ENCODE measurements around the gene RNF224. TPM values are rescaled to one million over a fixed set of nuclear protein-coding genes. Genes with fewer than 3 reads are reported as not detected.
A peak's percentile ranks its signal among the peaks of the same experiment; 100 is the strongest.

The RNF224 gene
- total and polyA plus RNA-seq, 2 of the 13 experiments (the other 11 are each of a cell fraction or from before 2014, with no cell fraction given) = 0.09 TPM; not detected in 1

DNA sequence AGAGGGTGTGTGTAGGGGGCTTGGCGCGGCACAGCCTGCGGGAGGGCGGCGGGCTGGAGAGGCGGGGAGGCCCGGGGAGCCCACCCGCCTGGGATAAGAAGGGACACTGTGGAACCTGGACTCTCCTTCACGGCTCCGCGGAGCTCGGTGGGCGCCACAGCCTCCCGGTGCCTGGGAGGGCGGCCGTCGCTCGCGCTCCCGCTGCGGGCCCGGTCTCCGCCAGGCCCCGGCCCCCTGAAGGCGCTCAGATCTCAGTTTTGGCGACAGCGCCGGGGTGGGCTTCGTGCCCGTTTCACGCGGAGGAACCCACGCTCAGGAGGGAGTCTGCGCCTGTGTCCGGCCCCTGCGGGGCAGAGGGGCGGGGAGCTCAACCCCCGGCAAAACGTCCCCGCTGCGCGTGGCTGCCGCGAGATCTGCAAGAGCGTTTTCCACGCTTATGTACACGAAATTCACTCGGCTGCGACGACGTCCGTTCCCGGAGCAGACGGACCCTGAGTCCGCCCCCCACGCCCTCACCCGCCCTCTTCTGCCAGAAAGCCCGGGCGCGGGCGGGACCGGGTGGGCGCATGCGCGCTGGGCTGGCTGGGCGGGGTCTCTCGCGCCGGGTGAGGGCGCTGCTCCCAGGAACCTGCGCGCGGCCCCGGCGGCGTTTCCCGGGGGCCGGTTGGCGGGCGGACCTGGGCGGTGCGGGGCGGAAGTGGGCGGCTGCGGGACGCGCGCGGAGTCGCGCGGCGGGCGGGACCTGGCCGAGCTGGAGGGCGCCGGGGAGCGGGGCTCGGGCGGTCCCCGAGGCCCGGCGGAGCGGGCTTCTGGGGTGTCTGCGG, 27.5 kb downstream of the RNF224 start, which contains the start of gene NELFB (continued):
- TF ChIP-seq KDM5A (IDR thresholded peaks at IDR 0.05; ENCODE audit: borderline replicate concordance, low read length) = no peak
- no peak; the same call in 1 of the 2 replicates for TF ChIP-seq ZNF333 (CRISPR knock-in tag; IDR thresholded peaks at IDR 0.05; ENCODE audit: borderline replicate concordance)
- 0 out of 2 replicates have a peak, but pooled peaks have one; percentile 18 for TF ChIP-seq KDM2A (CRISPR knock-in tag; IDR thresholded peaks at IDR 0.05; ENCODE audit: borderline replicate concordance, low read depth)
- no peak for TF ChIP-seq EHMT2 (IDR thresholded peaks at IDR 0.05; ENCODE audit: borderline replicate concordance, low read depth, low read length)
- TF ChIP-seq HOXA7 (CRISPR knock-in tag; IDR thresholded peaks at IDR 0.05) = no peak
- TF ChIP-seq, protein P1, sequence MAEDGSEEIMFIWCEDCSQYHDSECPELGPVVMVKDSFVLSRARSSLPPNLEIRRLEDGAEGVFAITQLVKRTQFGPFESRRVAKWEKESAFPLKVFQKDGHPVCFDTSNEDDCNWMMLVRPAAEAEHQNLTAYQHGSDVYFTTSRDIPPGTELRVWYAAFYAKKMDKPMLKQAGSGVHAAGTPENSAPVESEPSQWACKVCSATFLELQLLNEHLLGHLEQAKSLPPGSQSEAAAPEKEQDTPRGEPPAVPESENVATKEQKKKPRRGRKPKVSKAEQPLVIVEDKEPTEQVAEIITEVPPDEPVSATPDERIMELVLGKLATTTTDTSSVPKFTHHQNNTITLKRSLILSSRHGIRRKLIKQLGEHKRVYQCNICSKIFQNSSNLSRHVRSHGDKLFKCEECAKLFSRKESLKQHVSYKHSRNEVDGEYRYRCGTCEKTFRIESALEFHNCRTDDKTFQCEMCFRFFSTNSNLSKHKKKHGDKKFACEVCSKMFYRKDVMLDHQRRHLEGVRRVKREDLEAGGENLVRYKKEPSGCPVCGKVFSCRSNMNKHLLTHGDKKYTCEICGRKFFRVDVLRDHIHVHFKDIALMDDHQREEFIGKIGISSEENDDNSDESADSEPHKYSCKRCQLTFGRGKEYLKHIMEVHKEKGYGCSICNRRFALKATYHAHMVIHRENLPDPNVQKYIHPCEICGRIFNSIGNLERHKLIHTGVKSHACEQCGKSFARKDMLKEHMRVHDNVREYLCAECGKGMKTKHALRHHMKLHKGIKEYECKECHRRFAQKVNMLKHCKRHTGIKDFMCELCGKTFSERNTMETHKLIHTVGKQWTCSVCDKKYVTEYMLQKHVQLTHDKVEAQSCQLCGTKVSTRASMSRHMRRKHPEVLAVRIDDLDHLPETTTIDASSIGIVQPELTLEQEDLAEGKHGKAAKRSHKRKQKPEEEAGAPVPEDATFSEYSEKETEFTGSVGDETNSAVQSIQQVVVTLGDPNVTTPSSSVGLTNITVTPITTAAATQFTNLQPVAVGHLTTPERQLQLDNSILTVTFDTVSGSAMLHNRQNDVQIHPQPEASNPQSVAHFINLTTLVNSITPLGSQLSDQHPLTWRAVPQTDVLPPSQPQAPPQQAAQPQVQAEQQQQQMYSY (CRISPR knock-in tag; IDR thresholded peaks at IDR 0.05) = peak; percentile 61
- TF ChIP-seq, protein P2, sequence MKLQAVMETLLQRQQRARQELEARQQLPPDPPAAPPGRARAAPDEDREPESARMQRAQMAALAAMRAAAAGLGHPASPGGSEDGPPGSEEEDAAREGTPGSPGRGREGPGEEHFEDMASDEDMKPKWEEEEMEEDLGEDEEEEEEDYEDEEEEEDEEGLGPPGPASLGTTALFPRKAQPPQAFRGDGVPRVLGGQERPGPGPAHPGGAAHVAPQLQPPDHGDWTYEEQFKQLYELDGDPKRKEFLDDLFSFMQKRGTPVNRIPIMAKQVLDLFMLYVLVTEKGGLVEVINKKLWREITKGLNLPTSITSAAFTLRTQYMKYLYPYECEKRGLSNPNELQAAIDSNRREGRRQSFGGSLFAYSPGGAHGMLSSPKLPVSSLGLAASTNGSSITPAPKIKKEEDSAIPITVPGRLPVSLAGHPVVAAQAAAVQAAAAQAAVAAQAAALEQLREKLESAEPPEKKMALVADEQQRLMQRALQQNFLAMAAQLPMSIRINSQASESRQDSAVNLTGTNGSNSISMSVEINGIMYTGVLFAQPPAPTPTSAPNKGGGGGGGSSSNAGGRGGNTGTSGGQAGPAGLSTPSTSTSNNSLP (IDR thresholded peaks at IDR 0.05; ENCODE audit: low read depth, low read length) = no peak
- TF ChIP-seq KDM3A (CRISPR knock-in tag; IDR thresholded peaks at IDR 0.05; ENCODE audit: low read depth) = 0 out of 2 replicates have a peak, but pooled peaks have one; percentile 6
- no peak for TF ChIP-seq KLF13 (CRISPR knock-in tag; IDR thresholded peaks at IDR 0.05)
- TF ChIP-seq ZNF530 (CRISPR knock-in tag; IDR thresholded peaks at IDR 0.05; ENCODE audit: low read depth) = no peak
- TF ChIP-seq, protein P3, sequence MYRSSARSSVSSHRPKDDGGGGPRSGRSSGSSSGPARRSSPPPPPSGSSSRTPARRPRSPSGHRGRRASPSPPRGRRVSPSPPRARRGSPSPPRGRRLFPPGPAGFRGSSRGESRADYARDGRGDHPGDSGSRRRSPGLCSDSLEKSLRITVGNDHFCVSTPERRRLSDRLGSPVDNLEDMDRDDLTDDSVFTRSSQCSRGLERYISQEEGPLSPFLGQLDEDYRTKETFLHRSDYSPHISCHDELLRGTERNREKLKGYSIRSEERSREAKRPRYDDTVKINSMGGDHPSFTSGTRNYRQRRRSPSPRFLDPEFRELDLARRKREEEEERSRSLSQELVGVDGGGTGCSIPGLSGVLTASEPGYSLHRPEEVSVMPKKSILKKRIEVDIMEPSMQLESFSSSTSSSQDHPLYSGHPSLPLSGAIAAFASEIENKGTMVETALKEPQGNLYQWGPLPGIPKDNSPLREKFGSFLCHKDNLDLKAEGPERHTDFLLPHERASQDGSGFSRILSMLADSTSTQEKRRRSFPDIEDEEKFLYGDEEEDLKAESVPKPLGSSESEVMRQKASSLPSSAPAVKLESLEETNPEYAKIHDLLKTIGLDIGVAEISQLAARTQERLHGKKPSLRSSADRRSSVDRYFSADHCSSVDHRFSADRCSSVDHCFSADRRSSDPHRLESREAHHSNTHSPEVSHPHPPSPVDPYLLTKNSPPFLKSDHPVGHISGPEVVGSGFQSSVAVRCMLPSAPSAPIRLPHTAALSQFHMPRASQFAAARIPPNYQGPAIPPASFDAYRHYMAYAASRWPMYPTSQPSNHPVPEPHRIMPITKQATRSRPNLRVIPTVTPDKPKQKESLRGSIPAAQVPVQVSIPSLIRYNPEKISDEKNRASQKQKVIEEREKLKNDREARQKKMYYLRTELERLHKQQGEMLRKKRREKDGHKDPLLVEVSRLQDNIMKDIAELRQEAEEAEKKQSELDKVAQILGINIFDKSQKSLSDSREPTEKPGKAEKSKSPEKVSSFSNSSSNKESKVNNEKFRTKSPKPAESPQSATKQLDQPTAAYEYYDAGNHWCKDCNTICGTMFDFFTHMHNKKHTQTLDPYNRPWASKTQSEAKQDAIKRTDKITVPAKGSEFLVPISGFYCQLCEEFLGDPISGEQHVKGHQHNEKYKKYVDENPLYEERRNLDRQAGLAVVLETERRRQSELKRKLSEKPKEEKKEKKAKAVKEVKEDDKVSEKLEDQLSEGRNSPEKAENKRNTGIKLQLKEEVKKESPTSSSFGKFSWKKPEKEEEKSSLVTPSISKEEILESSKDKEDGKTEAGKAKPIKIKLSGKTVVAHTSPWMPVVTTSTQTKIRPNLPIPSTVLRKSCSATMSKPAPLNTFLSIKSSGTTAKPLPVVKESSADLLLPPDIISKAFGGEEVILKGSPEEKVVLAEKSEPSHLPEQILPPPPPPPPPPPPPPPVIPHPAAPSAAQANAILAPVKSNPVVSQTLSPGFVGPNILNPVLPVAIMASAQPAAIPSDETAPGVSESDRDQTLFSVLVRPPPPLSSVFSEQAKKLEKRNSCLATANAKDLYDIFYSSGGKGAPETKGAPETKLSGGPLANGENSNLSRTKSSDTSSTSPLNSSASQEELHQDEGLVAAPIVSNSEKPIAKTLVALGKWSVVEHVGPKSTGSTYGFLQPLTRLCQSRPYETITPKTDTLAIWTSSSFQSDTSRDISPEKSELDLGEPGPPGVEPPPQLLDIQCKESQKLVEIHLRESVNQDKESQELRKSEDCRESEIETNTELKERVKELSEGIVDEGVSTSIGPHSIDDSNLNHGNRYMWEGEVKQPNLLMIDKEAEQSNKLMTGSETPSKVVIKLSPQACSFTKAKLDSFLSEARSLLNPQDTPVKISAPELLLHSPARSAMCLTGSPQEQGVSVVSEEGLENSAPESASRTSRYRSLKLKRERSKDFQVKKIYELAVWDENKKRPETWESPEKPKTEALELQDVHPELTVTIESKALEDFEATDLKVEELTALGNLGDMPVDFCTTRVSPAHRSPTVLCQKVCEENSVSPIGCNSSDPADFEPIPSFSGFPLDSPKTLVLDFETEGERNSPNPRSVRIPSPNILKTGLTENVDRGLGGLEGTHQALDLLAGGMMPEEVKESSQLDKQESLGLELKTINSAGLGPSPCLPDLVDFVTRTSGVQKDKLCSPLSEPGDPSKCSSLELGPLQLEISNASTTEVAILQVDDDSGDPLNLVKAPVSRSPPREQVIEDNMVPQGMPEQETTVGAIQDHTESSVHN (CRISPR knock-in tag; IDR thresholded peaks at IDR 0.05) = no peak
- no peak for TF ChIP-seq ZNF652 (CRISPR knock-in tag; IDR thresholded peaks at IDR 0.05; ENCODE audit: borderline replicate concordance, low read depth)
- no peak for TF ChIP-seq MIXL1 (CRISPR knock-in tag; IDR thresholded peaks at IDR 0.05)
- peak; percentile 32; the same call in 1 of the 2 replicates for TF ChIP-seq ZSCAN12 (CRISPR knock-in tag; IDR thresholded peaks at IDR 0.05)
- no peak; the same call in 1 of the 2 replicates for TF ChIP-seq ZNF451 (CRISPR knock-in tag; IDR thresholded peaks at IDR 0.05)
